Spleen (tissue), 7 donors: ENCODE data around the gene FES.

Source experiments
- CTCF ChIP-seq, 11 experiments: fragments of 200-600 bp in 7 of 11; fragments of 450-650 bp in 4 of 11; sonication (generic) in 4 of 11; IDR thresholded peaks in 8 of 11; conservative IDR thresholded peaks in 3 of 11; 1 replicate in 7 of 11; 2 replicates in 4 of 11; pipeline versions ENCODE4 v1.4.0 to v1.8.0; 2016 to 2021; ENCODE audit warnings: antibody characterized with exemption in 11 of 11, inconsistent platforms in 4 of 11, mild to moderate bottlenecking in 1 of 11
- POLR2AphosphoS5 ChIP-seq, 3 donors: sonication (generic); formaldehyde crosslinking; IDR thresholded peaks; one replicate each; pipeline ENCODE4 v1.5.1; 2017; ENCODE audit warnings: antibody characterized with exemption in 3 of 3
- donor health status: DM: no; HTN: no; CAD: no; lungs with moderate emphysema.
- donor health status: DM: no; HTN: no; CAD: no.
- donor health status: DM: no; HTN: no; CAD: no.

- TF ChIP-seq CTCF (IDR thresholded peaks at IDR 0.05 in 8 of 11, conservative IDR thresholded peaks at IDR 0.05 in 3 of 11) (peak in 4 of 11 experiments; percentile 4 to 56 (median 16)), POLR2AphosphoS5 (IDR thresholded peaks at IDR 0.05) (no peak)
These were observed 48.3 kb downstream of the FES start for GRCh38 chr15:90932660-90932991.
